NCI-H2107 (cell line): Measurements from ENCODE around the gene RAPGEF5.
A peak's percentile ranks its signal among the peaks of the same experiment; 100 is the strongest.

ENCODE experiments used
- DNase-seq: peaks from one replicate; lab custom pipeline; 2025; lab: John Stamatoyannopoulos, UW

Gene RAPGEF5

DNA sequence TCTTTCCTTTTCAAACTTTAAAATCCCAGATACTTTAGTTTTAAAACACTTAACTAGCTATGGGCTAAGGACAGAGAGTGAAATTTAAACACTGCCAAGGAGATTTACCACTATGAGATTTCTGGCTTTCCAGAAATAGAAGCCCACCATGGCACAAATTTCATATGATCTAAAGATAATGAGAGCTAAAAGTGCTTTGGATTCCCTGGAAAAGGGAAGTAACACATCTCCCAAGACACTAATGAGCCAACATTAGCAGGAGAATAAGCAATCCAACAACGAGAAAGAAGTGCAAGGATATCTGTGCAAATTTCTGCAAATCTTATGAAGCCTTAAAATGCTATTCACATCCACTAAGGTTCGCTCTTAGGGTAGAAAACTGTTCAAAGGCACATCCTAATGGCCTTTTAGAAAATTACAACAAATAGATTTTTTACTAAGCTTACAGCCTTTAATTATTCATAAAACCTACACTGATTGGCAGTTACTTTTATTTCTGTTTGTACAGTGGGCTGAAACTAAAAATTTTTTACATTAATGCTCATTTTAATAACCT is 100.3 kb downstream of the RAPGEF5 start:
- DNase-seq, result no peak

DNA sequence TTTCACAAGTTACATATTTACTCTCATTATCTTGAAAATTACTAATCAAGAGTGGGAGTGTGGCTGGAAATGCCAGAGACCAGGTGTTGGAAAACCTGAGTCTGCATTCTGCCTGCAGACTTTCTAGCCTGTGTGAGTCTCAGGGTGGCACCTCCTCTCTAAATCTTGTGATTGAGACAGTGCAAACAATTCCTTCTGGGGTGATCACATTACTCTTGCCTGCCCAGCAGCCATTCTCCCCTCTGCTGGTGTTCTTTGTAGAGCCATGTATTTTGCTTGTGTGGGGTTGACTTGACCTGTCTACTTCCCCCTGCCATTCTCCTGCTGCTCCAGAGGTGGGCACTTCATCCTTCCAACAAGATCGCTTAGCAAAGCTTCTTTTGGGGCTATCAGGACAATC is 101.1 kb downstream of the RAPGEF5 start:
- DNase-seq, result peak; percentile 12

DNA sequence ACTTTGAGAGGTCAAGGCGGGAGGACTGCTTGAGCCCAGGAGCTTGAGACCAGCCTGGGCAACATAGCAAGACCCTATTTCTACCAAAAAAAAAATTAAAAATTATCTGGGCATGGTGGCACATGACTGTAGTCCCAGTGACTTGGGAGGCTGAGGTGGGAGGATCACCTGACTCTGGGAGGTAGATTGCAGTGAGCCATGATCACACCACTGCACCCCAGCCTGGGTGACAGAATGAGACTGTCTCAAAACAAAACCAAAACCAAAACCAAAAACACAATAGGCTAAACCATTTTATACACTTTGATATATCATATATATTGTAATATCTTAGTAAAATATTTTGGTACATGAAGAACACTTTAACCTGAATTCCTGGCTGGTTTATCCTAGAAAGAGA is 101.6 kb downstream of the RAPGEF5 start:
- DNase-seq, result no peak

DNA sequence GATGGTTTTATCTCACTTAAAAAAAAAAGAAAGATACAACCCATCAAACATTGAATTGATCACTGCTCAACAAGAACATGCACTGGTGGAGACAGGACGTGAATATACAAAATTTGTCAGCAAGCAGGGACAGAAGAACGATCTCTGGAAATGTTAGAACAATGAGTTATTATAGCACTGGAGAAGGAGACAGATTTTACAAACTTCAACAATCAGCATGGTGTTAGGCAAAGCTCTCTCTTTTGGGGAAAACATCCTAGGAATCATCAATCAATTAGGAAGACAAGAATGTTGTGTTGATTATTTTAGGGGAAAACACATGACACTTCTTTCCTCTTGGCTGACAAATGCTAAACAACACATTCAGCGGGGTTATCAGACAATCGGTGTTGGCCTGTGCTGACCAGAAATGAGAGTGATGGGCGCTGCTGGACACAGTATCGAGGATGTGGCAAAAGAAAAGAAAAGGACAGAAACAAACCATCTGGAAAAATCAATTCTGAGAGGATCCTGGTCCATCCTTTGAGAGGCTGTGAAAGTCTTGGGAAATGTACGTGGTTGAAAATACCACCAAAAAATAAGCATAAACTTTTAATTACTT is 103.9 kb downstream of the RAPGEF5 start:
- no peak for DNase-seq

DNA sequence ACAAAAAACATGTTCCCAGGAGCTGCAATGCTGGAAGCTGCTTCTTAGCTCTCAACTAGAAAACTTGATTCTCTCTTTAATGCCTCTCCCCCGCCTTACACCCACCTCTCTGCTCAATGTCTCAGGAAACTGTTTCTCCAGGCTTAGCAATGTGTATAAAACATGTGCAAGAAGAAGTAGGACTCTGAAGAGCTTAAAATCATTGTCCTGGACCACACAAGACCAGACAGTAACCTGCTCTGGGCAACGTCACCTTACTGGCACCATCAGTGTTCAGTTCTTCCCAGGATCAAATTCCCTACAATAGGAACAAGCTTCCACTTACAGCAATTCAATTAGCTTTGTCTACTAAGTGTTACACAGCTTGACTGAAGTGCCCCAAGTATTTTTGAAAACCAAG is 104.9 kb downstream of the RAPGEF5 start:
- peak; percentile 44 for DNase-seq

DNA sequence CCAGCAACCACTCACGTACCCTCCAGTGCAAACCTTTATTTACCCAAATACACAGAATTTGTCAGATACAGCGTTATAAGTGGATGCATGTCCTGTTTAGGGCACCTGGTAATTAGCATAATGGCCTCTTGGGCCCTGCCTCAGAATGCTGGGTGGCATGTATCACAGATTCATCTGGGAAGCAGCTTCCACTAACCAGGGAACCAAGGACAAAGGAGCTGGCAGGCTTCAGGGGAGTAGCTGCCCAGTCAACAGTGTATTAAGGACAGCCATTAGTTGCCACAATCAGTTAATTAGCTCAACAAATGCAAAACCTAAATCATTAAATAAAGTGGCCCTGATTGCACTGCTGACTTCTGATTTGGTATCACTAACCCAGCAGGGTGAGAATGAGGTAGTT is 105.7 kb downstream of the RAPGEF5 start:
- DNase-seq, result peak; percentile 6

DNA sequence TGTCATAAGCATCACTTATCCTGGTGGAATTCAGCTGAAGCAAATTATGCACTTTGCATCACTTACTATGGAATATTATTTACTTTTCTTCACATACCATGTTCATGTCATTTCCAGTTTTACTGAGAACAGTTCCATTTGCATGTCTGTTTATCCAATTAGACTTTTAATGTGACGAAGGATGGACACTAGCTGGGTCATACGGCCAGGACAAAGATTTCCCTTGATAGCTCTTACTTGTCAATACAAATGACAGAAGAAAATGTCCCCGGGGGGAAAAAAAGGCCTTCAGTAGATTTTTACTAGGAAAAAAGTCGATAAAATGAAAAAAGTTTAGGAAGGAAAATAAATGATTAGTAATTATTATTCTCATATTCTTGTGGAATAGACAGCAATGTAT is 106.6 kb downstream of the RAPGEF5 start:
- no peak for DNase-seq

DNA sequence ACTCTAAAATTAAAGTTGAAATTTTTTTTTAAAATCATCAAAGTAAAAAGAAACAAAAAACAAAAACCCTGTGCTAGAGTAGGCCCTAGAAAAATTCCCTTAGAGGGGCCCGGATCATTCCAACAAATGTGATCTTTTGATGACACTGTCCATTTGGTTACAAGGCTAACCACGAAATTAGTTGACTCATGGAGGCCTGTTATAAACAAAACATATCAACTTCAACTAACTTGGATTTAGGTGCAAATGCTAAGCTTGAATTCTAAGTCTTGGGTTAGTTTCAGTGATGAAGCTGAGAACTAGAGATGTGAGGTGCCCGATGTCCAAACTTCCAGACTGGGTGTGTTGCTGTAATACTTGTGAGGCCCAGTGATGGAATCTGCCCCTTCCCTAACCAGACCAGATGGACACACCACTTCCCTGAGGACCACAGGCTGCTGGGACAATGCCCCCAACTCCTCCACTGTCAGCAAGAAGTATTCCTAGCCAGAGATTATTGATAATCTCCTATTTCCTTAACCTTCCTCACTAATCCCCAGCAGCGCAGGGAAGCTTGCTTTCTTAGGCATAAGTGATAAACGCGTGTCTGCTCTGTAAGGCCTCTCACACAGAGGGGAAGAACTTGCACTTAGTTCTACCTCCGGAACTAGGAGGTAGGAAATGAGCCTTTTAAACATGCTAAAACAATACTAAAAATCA is 108.7 kb downstream of the RAPGEF5 start:
- DNase-seq, result no peak

DNA sequence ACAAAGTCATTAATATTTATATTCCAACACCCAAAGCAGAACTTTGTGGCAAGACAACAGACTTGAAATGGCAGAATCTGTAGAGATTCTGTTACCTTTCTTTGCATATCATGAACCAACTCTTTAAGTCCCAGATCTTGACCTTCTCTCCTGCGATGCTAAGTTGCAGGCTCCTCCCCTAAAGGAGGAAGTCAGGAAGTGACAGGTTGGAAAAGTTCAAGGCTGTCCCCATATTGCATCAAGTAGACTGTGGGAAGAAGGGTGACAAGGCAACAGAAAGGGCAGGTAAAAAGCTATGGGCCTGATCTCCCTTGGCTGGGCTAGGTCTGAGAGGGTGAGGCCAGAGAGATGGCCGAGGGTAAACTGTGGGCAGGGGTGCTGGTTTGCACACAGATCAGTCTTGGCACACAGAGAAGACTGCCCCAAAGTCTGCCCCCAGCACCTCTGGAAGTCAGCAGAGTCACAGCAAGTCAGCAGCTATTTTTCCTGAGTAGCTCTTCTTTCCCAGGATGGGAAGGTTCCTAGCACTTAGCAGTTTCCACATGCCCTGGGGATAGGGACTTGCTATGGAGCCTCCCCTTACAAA is 115.1 kb downstream of the RAPGEF5 start:
- no peak for DNase-seq

DNA sequence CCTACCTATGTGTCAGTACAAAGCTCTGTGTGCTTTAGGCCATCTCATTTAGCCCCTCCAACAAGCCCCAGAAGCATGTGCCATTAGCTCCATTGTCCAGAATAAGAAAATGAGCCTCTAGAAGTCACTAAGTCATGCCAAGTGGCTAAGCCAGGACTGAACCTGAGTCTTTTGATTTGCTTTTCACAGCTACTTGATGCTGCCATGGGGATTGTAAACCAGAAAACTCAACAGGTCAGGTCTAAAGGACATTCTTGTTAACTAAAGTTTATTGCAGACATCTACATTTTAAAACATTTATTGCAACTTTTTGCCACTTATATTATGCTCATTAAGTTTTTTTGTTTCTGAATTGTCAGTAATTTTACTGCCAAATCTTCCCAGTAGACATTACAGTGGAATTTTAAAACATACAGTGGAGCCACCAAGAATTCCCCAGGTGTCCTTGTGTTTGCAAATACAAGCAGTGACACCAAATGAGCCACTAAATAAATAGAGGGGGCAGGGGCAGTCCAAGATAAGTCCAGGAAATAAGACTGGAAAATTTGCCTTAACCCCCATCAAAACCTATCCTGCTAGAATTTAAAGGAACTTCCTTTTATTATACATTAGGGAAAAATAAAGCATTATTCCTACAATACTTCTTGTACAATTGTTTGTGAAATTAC is 115.9 kb downstream of the RAPGEF5 start:
- DNase-seq, result no peak

DNA sequence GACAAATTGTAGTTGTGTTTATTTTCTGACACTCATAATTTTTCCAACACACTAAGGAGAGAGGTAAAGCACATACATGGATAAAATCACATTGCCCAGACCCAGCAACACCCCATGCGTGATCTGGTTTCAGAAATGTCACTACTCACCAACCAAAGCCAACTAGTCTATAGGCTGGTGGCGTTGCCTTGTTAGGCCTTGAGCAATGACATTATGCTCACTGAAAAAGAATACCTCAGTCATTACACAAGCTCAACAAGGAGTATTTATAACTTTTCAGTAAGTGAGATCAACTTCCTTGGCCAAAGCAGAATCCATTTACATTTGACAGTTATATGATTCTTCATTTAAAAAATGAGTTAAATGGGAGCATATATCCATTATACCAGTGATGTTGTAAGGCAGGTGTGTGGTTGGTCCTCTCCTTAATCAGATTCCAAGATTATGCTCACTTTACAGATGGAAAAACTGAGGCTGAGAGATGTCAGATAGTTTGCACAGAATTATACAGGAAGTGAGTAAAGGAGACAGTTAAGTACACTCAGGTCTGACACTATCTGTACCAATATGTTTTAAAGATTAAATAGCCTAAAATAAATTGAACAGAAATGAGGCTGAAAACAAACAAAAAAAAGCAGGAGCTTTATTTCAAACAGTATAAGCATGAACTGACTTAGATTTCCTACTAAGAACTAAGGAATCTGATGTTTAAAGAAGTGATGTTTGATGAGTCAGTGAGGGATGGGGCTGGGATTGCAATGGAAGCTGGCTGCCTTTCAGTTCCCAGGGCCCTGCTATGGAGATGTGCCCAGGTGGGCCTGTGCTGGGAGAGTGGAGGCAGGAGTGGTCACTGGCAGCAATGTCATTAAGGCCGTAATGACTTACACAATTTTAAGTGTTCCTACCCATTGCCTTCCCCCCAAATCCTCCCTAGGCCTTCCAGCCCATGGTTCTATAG is 118.3 kb downstream of the RAPGEF5 start:
- no peak for DNase-seq

DNA sequence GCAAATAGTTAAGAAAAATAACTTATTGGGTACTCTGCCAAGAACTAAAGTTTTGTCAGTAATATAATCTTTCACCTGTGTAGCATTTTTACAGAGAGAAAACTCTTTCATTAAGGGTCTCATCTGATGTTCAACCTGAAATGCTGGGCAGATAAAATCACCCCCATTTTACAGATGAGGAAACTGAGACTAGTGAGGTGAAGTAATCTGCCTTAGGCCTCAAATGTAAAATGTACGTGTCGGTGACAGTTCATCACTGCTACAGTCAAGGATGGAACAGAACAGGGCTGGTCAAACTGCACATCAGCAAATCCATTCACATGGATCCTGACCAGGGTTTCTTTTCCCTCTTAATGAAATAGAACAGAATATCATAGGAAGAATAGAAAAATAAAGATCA is 121.8 kb downstream of the RAPGEF5 start:
- no peak for DNase-seq

DNA sequence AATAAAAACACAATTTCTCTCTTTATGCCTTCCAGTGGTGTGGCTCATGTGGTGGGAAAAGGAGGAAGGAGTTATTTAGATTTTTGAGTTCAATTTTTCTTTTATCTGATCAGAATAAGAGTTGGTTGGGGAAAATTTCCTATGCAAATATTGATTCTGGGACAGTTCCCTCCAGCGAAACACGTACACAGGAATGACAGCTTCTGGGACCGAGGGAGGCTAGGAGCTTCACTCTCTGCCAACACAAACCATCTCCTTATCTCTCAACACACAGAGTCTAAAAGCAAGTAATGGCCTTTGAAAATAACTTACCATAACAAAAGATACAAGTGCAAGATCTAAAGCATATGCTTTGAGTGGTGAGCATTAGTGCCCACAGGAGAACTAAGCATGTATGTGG is 122.7 kb downstream of the RAPGEF5 start:
- no peak for DNase-seq

DNA sequence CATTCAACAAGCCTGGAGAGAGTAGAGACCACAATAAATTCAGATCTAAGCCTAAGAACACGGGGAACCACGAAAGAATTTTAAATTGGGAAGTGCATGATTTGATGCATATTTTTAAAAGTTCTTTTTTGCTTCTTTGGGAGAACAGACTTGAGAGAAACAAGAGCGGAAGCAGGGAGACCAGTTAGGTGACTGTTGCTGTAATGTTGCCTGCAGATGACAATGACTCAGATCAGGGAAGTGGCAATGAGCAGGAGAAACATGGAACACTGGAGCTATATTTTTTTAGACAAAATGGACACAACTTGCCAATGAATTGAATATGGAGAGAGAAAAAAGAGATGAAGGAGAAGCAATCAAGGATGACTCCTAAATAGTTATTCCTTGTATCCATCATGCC is 125.1 kb downstream of the RAPGEF5 start:
- DNase-seq, result no peak

DNA sequence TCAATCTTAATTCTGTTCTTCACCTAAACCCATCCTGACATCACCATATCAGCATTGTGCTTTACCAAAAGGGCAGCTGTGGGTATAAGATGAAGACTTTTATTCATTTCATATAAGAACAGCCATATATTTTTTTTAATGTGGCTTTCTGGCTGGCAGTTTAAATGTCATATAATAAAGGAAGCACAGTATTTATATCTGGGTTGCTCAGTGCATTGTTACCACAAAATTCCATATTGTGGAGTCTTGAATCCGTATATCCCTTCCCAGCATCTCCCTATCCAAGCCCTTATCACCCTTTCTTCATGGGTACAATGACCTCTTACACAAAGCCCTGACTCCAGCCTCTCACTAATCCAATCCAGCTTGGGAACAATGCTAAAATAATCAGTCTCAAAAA is 125.8 kb downstream of the RAPGEF5 start:
- DNase-seq, result no peak

DNA sequence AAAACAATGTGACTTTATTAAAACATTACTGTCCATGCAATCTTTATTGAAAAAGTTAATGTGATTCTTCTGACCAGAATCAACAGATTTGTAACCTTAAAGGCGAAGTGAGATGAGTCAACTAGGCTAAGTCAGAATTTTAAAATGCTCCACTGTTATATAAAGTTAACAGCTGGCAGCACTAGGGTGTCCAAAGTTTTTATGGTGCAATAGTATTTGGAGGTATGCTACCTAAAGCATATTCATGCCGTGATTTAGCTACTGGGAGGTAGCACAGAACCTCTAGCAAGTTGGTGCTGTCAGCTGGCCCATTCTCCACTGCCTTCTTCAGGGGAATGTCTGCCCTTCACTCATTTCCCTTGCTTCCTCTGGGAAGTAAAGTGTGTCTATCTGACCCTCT is 126.7 kb downstream of the RAPGEF5 start:
- DNase-seq, result no peak

DNA sequence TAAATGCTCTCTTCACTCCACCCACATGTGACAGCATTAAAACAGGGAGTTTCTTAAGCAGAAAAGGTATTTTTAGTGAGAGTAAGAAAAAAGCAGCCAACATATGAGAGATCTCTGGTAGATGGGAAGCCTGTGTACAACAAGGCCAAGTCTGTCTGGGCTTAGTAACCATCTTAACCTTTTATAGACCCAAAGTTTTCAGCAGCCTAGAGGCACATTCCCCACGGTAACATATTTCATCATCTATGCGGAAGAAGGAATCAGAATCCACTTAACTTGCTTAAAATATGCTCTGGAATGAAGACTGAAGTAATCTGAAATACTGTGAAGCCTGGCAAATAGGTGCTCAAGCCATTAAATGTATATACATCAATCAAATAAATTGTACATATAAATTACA is 127.8 kb downstream of the RAPGEF5 start:
- no peak for DNase-seq

DNA sequence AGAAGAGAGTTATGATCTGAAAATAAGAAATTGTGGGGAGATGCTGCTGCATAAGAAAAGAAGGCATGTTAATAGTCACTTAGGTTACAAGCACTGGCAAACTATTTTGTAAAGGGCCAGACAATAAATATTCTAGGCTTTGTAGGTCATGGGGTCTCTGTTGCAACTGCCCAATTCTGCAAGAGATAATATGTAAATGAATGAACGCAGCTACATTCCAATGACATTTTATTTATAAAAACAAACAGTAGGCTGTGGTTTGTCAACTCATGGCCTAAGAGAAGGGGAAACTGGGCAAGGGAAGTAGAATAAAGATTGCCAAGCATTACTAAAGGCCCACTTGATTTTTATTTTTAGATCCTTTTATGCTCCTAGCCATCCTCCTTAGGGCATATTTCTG is 133.1 kb downstream of the RAPGEF5 start:
- DNase-seq, result no peak

DNA sequence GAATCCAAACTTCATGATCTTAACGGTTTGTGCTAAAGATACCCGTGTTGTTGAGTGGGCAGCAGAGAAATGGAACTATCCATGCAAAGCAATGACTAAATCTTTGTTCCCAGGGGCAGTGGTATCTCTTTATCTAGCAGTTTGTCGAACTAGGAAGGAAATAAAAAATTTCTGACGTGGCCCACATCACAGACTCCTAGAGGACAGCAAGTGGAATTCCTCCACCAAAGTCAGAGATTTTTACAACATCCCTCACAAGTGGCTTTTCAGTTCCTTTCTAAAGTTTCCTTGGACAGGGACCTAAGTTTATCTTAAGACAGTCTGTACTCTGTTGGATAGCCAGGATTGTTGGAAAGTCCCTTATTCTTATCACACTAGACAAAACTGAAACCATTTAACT is 136.0 kb downstream of the RAPGEF5 start:
- no peak for DNase-seq

DNA sequence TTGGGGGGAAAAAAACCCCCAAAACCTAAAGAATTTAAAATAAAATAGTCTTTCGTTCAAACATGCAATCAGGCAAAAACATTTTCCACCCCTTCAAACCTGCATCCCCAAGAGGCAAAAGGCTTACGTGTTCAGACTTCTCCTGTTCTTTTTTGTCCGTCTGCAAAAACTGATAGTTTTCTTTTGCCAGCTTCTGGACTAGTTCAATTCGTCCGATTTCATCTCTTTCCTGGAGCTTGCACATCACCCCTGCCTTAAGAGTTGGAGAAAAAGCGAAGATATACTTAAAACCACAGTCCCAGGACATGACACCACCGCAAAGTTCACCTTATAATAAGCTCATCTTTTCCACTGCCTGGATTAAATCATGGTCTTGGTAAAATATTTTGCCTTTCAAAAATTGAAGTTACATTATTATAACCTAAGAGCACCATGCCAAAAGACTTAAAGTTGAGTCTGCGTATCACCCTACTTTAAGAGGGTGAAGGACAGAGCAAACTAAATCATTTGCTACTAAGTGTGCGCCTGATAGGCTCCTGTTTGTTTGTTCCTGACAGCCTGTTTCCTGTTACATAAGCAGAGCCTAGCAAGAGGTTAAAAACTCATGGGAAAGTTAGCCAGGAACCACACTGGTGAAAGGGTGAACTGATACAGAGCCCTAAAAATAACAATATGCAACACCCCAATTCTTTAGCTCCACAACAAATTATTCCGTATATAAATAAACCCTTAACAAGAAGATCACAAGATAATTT is 137.0 kb downstream of the RAPGEF5 start:
- DNase-seq, result no peak

DNA sequence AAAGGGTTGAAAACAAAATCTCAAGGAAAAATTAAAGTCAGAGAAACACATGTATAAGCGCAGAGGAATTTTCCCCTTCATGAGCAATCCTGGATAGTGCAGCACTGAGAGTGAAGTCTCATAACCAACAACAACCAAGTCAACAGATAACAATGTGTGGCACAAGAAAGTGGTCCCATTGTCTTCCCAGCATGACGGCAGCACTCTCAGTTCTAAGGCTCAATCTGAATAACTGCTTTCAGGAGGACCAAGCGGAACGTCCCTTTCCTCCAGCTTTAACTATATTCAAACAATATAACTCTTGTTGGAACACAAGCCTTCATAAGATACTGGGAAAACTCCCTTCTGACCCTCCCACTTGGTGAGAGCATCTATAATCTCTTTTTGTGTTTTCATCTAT is 137.9 kb downstream of the RAPGEF5 start:
- no peak for DNase-seq
